HuH-7 (cell line): ENCODE results near the gene TFAP2E.

Experiments used
- DNase-seq: peaks from one replicate; pipeline ENCODE4 v3.0.0; 2011; ENCODE audit warnings: low spot score

Gene TFAP2E

GRCh38 chr1:35573198-35574124, at the start of gene TFAP2E:
TFAP2E (plus strand) TSS chr1:35573314; CDS start chr1:35573578, 264 bp downstream.
- DNase-seq, result peak; percentile 71

GRCh38 chr1:35524106-35524505, 49.0 kb upstream of the TFAP2E start:
- no peak for DNase-seq

GRCh38 chr1:35530168-35530567, 42.9 kb upstream of the TFAP2E start:
- DNase-seq, result no peak

- DNase-seq, result no peak
These were observed 42.2 kb upstream of the TFAP2E start for GRCh38 chr1:35530946-35531345.

- DNase-seq, result no peak
These were observed 41.7 kb upstream of the TFAP2E start for GRCh38 chr1:35531368-35531767.

- no peak for DNase-seq
These were observed 40.5 kb upstream of the TFAP2E start for GRCh38 chr1:35532497-35533223.

GRCh38 chr1:35533586-35533985, 39.5 kb upstream of the TFAP2E start:
- DNase-seq, result no peak

GRCh38 chr1:35535243-35535642, 37.9 kb upstream of the TFAP2E start:
- no peak for DNase-seq

- DNase-seq, result no peak
These were observed 36.5 kb upstream of the TFAP2E start for GRCh38 chr1:35536556-35537162.

- DNase-seq, result no peak
These were observed 35.3 kb upstream of the TFAP2E start for GRCh38 chr1:35537806-35538205.

- no peak for DNase-seq
These were observed 33.9 kb upstream of the TFAP2E start for GRCh38 chr1:35539073-35539823.

GRCh38 chr1:35539824-35540261, 33.3 kb upstream of the TFAP2E start:
- no peak for DNase-seq

- peak; percentile 56 for DNase-seq
These were observed 28.1 kb upstream of the TFAP2E start for GRCh38 chr1:35544976-35545375.

GRCh38 chr1:35546614-35547013, 26.5 kb upstream of the TFAP2E start:
- no peak for DNase-seq

GRCh38 chr1:35553851-35554250, 19.3 kb upstream of the TFAP2E start:
- no peak for DNase-seq

GRCh38 chr1:35554266-35555211, 18.6 kb upstream of the TFAP2E start:
- no peak for DNase-seq

- no peak for DNase-seq
These were observed 17.9 kb upstream of the TFAP2E start for GRCh38 chr1:35555212-35555584.

- peak; percentile 71 for DNase-seq
These were observed 17.3 kb upstream of the TFAP2E start for GRCh38 chr1:35555601-35556477.

GRCh38 chr1:35556484-35557117, 16.5 kb upstream of the TFAP2E start:
- DNase-seq, result no peak
